IMR-90 (cell line): ENCODE data around the gene NKAIN2.

ENCODE experiments used
- BHLHE40 ChIP-seq: fragments of 150-350 bp; IDR thresholded peaks from 2 replicates; pipeline ENCODE4 v1.6.1; 2016; ENCODE audit warnings: mild to moderate bottlenecking, low read depth, low read length
- CEBPB ChIP-seq: IDR thresholded peaks from 2 replicates; pipeline ENCODE4 v1.6.1; 2012; ENCODE audit warnings: low read depth, low read length, improper control_type of control experiment
- CHD1 ChIP-seq: IDR thresholded peaks from 2 replicates; pipeline ENCODE4 v1.6.1; 2012; ENCODE audit warnings: low read depth, low read length, improper control_type of control experiment
- CTCF ChIP-seq: conservative IDR thresholded peaks from 2 replicates; pipeline ENCODE4 v1.5.1; 2012; ENCODE audit warnings: mild to moderate bottlenecking, low read depth, low read length, improper control_type of control experiment
- ELK1 ChIP-seq: fragments of 150-350 bp; IDR thresholded peaks from 2 replicates; pipeline ENCODE4 v1.6.1; 2016; ENCODE audit warnings: low read depth, mild to moderate bottlenecking, low read length, moderate library complexity, borderline replicate concordance
- MAFK ChIP-seq: IDR thresholded peaks from 2 replicates; pipeline ENCODE4 v1.6.1; 2012; ENCODE audit warnings: low read depth, low read length, improper control_type of control experiment
- MAZ ChIP-seq: IDR thresholded peaks from 2 replicates; pipeline ENCODE4 v1.6.1; 2012; ENCODE audit warnings: low read depth, mild to moderate bottlenecking, low read length, improper control_type of control experiment, moderate library complexity, borderline replicate concordance
- MXI1 ChIP-seq: IDR thresholded peaks from 2 replicates; pipeline ENCODE4 v1.6.1; 2012; ENCODE audit warnings: low read depth, mild to moderate bottlenecking, low read length, moderate library complexity, borderline replicate concordance
- POLR2A ChIP-seq: IDR thresholded peaks from 2 replicates; pipeline ENCODE4 v1.6.1; 2012; ENCODE audit warnings: mild to moderate bottlenecking, low read depth, low read length
- RAD21 ChIP-seq: IDR thresholded peaks from 2 replicates; pipeline ENCODE4 v1.6.1; 2012; ENCODE audit warnings: low read length, improper control_type of control experiment
- RCOR1 ChIP-seq: IDR thresholded peaks from 2 replicates; pipeline ENCODE4 v1.6.1; 2012; ENCODE audit warnings: mild to moderate bottlenecking, low read length, improper control_type of control experiment; ENCODE audit not compliant: insufficient replicate concordance
- RFX5 ChIP-seq: IDR thresholded peaks from 2 replicates; pipeline ENCODE4 v1.8.0; 2012; ENCODE audit warnings: low read depth, mild to moderate bottlenecking, low read length, moderate library complexity
- SMC3 ChIP-seq: fragments of 150-350 bp; IDR thresholded peaks from 2 replicates; pipeline ENCODE4 v1.6.1; 2016; ENCODE audit warnings: low read depth, mild to moderate bottlenecking, antibody characterized with exemption, low read length, moderate library complexity

GRCh38 chr6:124123617-124124209 lies 320.0 kb downstream of the NKAIN2 start:
- no peak for TF ChIP-seq RFX5
- no peak for TF ChIP-seq CHD1
- no peak for TF ChIP-seq CTCF
- TF ChIP-seq POLR2A, result no peak
- no peak for TF ChIP-seq BHLHE40
- no peak for TF ChIP-seq RCOR1
- TF ChIP-seq SMC3, result no peak
- TF ChIP-seq RAD21, result no peak
- no peak for TF ChIP-seq MAFK
- TF ChIP-seq MXI1, result no peak
- no peak for TF ChIP-seq CEBPB
- no peak for TF ChIP-seq MAZ
- no peak for TF ChIP-seq ELK1
